Brain microvascular endothelial cell (primary cell): ENCODE results near the gene MRPL41.
"Not testable (repeated sequence)": the region's sequence is repeated elsewhere in the genome, so short reads cannot be mapped to it uniquely, and the experiment has no call there.

Experiments used
- DNase-seq: peaks from one replicate; pipeline ENCODE4 v3.0.0-alpha.2; 2020
- H3K27ac ChIP-seq: fragments of 250-450 bp; sonication (Bioruptor Pico); 2 replicates; pipeline ENCODE4 v1.5.1; 2020; ENCODE audit warnings: mild to moderate bottlenecking, moderate library complexity
- H3K27me3 ChIP-seq: fragments of 250-450 bp; sonication (Bioruptor Pico); replicated peaks from 2 replicates; pipeline ENCODE4 v1.5.1; 2020; ENCODE audit warnings: mild to moderate bottlenecking
- H3K36me3 ChIP-seq: fragments of 250-450 bp; sonication (Bioruptor Pico); replicated peaks from 2 replicates; pipeline ENCODE4 v1.5.1; 2020; ENCODE audit warnings: mild to moderate bottlenecking
- H3K4me3 ChIP-seq: 2 replicates; pipeline ENCODE4 v1.5.1; 2011; ENCODE audit warnings: low read depth, mild to moderate bottlenecking, control low read depth, low read length, moderate library complexity
- in situ Hi-C: cut with HindIII; loops from 2 replicates; pipeline ENCODE4 v1.10.0; 2017; ENCODE audit warnings: low sequenced_read_pairs, low pct_ligation_motif_present
- TF ChIP-seq, protein P1 (sequence below): IDR thresholded peaks from 2 replicates; pipeline ENCODE4 v1.5.1; 2011; ENCODE audit warnings: low read depth, mild to moderate bottlenecking, moderate library complexity, low read length, control low read depth, inconsistent platforms; ENCODE audit errors: missing control alignments

Gene MRPL41

GRCh38 chr9:137589441-137590122 is 37.9 kb downstream of the MRPL41 start:
- no peak overlapping the region for H3K27ac ChIP-seq

DNA sequence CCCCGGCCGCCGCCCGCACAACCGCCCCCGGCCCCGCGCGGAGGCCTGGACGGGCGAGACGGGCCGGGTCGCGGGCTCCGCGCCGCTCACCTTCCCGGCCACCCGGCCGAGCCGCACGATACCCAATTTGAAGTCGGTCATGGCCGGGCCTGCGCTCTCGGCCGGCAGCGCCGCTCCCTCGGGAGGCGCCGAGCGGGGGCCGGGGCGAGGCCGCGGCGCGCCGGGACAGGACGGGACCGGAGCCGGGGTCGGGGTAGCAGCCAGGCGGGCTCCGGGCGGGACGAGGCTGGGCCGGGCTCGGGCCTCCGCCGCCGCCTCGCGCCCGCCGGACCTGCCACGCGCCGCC is 38.4 kb downstream of the MRPL41 start:
- TF ChIP-seq, protein P1, sequence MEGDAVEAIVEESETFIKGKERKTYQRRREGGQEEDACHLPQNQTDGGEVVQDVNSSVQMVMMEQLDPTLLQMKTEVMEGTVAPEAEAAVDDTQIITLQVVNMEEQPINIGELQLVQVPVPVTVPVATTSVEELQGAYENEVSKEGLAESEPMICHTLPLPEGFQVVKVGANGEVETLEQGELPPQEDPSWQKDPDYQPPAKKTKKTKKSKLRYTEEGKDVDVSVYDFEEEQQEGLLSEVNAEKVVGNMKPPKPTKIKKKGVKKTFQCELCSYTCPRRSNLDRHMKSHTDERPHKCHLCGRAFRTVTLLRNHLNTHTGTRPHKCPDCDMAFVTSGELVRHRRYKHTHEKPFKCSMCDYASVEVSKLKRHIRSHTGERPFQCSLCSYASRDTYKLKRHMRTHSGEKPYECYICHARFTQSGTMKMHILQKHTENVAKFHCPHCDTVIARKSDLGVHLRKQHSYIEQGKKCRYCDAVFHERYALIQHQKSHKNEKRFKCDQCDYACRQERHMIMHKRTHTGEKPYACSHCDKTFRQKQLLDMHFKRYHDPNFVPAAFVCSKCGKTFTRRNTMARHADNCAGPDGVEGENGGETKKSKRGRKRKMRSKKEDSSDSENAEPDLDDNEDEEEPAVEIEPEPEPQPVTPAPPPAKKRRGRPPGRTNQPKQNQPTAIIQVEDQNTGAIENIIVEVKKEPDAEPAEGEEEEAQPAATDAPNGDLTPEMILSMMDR: no peak
- Histone ChIP-seq H3K27me3 (no peaks in the 10 kb centered on the region), H3K27ac (no peak overlapping the region), H3K36me3 (peaks cover 19% of the 10 kb centered on the region), H3K4me3 (peak overlapping the region; percentile 66)
- DNase-seq: no peak
- in situ Hi-C loops: no loop called here

More at GRCh38 chr9:137589441-137590122, 37.9 kb downstream of the MRPL41 start:
- no peaks in the 10 kb centered on the region for H3K27me3 ChIP-seq
- TF ChIP-seq, protein P1: no peak
- peaks cover 19% of the 10 kb centered on the region for H3K36me3 ChIP-seq
- DNase-seq: no peak
- in situ Hi-C loops: no loop called here
- peak overlapping the region; percentile 66 for H3K4me3 ChIP-seq

DNA sequence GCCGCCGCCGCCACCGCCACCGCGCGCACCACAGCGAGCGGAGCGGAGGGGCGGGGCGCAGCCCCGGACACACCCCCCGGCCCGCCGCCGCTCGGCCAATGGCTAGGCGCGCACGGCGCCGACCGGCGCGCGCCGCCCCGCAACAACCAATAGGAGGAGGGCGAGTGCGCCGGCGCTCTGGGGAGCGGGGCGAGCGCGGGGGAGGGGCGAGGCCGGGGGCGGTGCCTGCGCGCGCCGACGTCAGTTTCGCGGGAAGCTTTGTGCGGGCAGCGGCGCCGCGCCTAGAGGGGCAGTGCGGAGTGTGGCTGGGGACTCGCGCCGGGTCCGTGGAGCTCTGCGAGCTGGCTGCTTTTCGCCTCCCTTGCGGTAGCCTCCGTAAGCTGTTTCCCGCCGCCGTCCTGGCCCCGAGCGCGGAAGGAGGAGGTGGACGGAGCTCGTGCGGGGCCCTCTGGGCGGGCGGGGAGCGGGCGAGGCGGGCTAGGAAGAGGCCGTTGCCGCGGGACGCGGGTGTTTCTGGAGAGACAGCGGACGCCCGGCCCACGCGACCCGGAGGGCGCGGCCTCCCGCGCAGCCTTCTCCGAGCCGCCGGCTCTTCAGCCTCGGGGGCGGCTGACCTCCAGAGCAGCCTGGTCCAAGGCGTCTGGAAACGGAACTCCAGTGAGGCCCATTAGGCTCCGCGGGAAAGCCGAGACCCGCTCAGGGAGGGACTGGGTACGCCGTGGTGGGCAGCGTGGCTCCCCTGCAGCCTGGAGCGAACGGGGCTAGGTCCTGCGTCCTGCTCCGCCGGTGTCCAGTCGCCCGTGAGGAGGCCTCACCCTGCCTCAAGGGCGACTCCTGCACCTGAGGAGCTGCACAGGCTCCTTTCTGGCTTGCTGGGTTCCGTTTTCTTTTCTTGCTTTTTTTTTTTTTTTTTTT is 39.0 kb downstream of the MRPL41 start, which contains the start of gene ZMYND19:
TSS of gene ZMYND19 (minus strand) at position 44 of the 915 bp plus-strand sequence. CDS start 249 bp downstream, outside the sequence.
- no peak within 1 kb of the TSS for H3K27ac ChIP-seq
- in situ Hi-C loops: no loop called here

DNA sequence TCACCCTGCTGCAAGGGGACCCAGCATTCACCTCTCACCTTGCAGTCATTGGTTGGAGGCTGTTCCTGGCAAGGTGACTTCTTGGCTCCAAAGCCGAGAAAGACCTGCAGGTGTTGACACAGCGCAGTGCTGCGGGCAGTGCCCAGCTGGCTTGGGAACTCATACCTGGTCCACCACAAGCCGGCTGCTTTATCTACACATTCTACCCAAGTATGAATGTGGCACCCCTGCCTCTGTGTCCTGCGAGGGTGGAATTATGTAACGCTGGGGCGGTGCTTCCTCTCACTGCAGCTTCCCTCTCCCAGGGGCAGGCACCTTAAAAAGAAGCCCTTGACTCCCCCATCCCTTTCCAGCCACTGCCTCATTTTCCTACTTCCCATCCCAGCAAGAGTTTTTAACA is 41.1 kb downstream of the MRPL41 start:
- Histone ChIP-seq H3K27ac (no peak overlapping the region), H3K36me3 (no peaks in the 10 kb centered on the region), H3K4me3 (no peak overlapping the region), H3K27me3 (no peaks in the 10 kb centered on the region)
- DNase-seq: no peak
- in situ Hi-C loops: no loop called here
- TF ChIP-seq, protein P1: no peak

More for the DNA sequence above, 39.0 kb downstream of the MRPL41 start, which contains the start of gene ZMYND19:
- peak; percentile 56 for DNase-seq
- H3K4me3 ChIP-seq: peak within 1 kb of the TSS; percentile 75
- TF ChIP-seq, protein P1: no peak
- no peaks in the 10 kb centered on the region for H3K27me3 ChIP-seq
- peaks cover 16% of the 10 kb centered on the region for H3K36me3 ChIP-seq

DNA sequence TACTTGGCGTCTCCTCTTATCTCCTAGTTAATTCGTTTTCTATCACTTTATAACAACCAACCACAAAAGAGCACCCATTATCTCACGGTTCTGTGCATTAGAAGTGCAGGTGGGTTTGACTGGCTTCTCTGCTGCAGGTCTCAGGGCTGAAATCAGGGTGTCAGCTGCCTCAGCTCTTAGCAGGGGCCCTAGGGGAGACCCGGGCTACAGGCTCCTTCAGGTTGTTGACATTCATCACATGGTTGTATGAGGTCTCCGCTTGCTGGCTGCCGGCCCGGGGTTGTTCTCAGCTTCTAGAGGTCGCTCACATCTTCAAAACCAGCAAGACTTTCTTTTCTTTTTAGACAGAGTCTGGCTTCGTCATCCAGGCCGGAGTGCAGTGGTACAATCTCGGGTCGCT is 41.5 kb downstream of the MRPL41 start:
- TF ChIP-seq, protein P1: no peak
- DNase-seq: no peak
- no peaks in the 10 kb centered on the region for H3K36me3 ChIP-seq
- no peak overlapping the region for H3K27ac ChIP-seq
- no peaks in the 10 kb centered on the region for H3K27me3 ChIP-seq
- in situ Hi-C loops: no loop called here
- H3K4me3 ChIP-seq: no peak overlapping the region

GRCh38 chr9:137596577-137596976 is 44.9 kb downstream of the MRPL41 start:
- in situ Hi-C loops, H3K27ac ChIP-seq, H3K4me3 ChIP-seq, H3K36me3 ChIP-seq, DNase-seq, H3K27me3 ChIP-seq: not testable (repeated sequence)
